ENCODE measurements around the gene SLC22A7.

DNA sequence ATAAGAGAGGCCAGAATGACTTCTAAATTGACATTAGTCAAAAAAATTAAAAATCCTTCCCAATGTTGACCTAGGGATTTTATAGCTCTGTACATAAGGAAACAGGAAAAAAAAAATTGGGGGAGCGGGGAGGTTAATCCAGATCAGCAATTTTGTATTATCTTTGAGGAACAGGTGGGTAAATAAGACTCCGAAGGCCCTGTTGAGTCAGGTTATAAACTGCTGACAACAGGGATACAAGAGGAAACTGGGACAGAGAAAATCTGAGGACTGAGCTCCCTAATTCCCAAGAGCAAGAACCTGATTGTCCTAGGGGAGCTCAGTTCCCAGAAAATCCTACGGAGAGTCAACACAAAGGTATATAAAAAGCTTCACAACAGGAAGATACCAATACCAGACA lies 37.4 kb downstream of the SLC22A7 start:
- TF ChIP-seq, protein P1, sequence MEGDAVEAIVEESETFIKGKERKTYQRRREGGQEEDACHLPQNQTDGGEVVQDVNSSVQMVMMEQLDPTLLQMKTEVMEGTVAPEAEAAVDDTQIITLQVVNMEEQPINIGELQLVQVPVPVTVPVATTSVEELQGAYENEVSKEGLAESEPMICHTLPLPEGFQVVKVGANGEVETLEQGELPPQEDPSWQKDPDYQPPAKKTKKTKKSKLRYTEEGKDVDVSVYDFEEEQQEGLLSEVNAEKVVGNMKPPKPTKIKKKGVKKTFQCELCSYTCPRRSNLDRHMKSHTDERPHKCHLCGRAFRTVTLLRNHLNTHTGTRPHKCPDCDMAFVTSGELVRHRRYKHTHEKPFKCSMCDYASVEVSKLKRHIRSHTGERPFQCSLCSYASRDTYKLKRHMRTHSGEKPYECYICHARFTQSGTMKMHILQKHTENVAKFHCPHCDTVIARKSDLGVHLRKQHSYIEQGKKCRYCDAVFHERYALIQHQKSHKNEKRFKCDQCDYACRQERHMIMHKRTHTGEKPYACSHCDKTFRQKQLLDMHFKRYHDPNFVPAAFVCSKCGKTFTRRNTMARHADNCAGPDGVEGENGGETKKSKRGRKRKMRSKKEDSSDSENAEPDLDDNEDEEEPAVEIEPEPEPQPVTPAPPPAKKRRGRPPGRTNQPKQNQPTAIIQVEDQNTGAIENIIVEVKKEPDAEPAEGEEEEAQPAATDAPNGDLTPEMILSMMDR (conservative IDR thresholded peaks at IDR 0.05) = no peak
- no peak for TF ChIP-seq EZH2 (IDR thresholded peaks at IDR 0.05; ENCODE audit: low read depth)

Data from PC-9 (cell line).